MM.1S (cell line): ENCODE data around the gene PM20D2.

Experiments
- DNase-seq: peaks from one replicate; pipeline ENCODE4 v3.0.0-alpha.2; 2015
- H2AFZ ChIP-seq: fragments of 300-600 bp; sonication (generic); 2 replicates; pipeline ENCODE4 v1.6.0; 2016; ENCODE audit warnings: antibody characterized with exemption, low read length
- H3F3A ChIP-seq: fragments of 300-600 bp; sonication (generic); 2 replicates; pipeline ENCODE4 v1.6.1; 2016; ENCODE audit warnings: mild to moderate bottlenecking, antibody characterized with exemption, low read length, moderate library complexity, mixed read lengths; ENCODE audit not compliant: insufficient read depth
- H3K27ac ChIP-seq: fragments of 300-600 bp; sonication (generic); 2 replicates; pipeline ENCODE4 v1.5.1; 2016; ENCODE audit warnings: mild to moderate bottlenecking, low read length
- H3K27me3 ChIP-seq: fragments of 300-600 bp; sonication (generic); replicated peaks from 2 replicates; pipeline ENCODE4 v1.6.0; 2016; ENCODE audit warnings: low read length; ENCODE audit not compliant: insufficient read depth
- H3K36me3 ChIP-seq: fragments of 300-600 bp; sonication (generic); replicated peaks from 2 replicates; pipeline ENCODE4 v1.6.1; 2016; ENCODE audit warnings: mild to moderate bottlenecking, low read length, mixed read lengths; ENCODE audit not compliant: insufficient read depth
- H3K4me1 ChIP-seq: fragments of 300-600 bp; sonication (generic); 2 replicates; pipeline ENCODE4 v1.6.1; 2016; ENCODE audit warnings: low read length, mixed read lengths
- H3K4me2 ChIP-seq: fragments of 300-600 bp; sonication (generic); 2 replicates; pipeline ENCODE4 v1.6.0; 2016; ENCODE audit warnings: low read depth, low read length
- H3K4me3 ChIP-seq: fragments of 300-600 bp; sonication (generic); 2 replicates; pipeline ENCODE4 v1.5.1; 2016; ENCODE audit warnings: low read length, mixed read lengths
- H3K79me2 ChIP-seq: fragments of 300-600 bp; sonication (generic); 2 replicates; pipeline ENCODE4 v1.6.1; 2016; ENCODE audit warnings: mixed run types, low read length, mixed read lengths
- H3K9ac ChIP-seq: fragments of 300-600 bp; sonication (generic); 2 replicates; pipeline ENCODE4 v1.6.1; 2016; ENCODE audit warnings: low read length, mixed read lengths
- H3K9me2 ChIP-seq: fragments of 300-600 bp; sonication (generic); replicated peaks from 2 replicates; pipeline ENCODE4 v1.6.1; 2016; ENCODE audit warnings: mild to moderate bottlenecking, low read length, mixed read lengths; ENCODE audit not compliant: insufficient read depth
- H3K9me3 ChIP-seq: fragments of 300-600 bp; sonication (generic); replicated peaks from 2 replicates; pipeline ENCODE4 v1.6.1; 2016; ENCODE audit warnings: mild to moderate bottlenecking, low read length, mixed read lengths; ENCODE audit not compliant: insufficient read depth
- H4K20me1 ChIP-seq: fragments of 300-600 bp; sonication (generic); 2 replicates; pipeline ENCODE4 v1.6.1; 2016; ENCODE audit warnings: mild to moderate bottlenecking, low read length, moderate library complexity, mixed read lengths; ENCODE audit not compliant: insufficient read depth
- CTCF ChIP-seq: fragments of 300-600 bp; sonication (generic); IDR thresholded peaks from 2 replicates; pipeline ENCODE4 v1.5.1; 2016; ENCODE audit warnings: antibody characterized with exemption, low read length, mixed read lengths
- EZH2 ChIP-seq: fragments of 300-600 bp; sonication (generic); optimal IDR thresholded peaks from 2 replicates; pipeline ENCODE3; 2017; ENCODE audit warnings: low read depth, mild to moderate bottlenecking, antibody characterized with exemption, low read length, mixed read lengths
- EZH2phosphoT487 ChIP-seq: fragments of 300-600 bp; sonication (generic); IDR thresholded peaks from 2 replicates; pipeline ENCODE4 v1.6.1; 2018; ENCODE audit warnings: antibody characterized with exemption, low read length

The PM20D2 gene

GRCh38 chr6:89110284-89110683, 35.6 kb upstream of the PM20D2 start:
- no peak overlapping the region for H3K27ac ChIP-seq
- no peaks in the 10 kb centered on the region for H3K27me3 ChIP-seq
- DNase-seq: no peak
- H3K9me2 ChIP-seq: no peaks in the 10 kb centered on the region
- TF ChIP-seq CTCF (no peak), EZH2 (no peak), EZH2phosphoT487 (no peak)
- H3K4me3 ChIP-seq: no peak overlapping the region
- no peaks in the 10 kb centered on the region for H3F3A ChIP-seq
- no peaks in the 10 kb centered on the region for H3K79me2 ChIP-seq
- no peaks in the 10 kb centered on the region for H4K20me1 ChIP-seq
- no peak overlapping the region for H3K4me2 ChIP-seq
- H3K4me1 ChIP-seq: no peaks in the 10 kb centered on the region
- H2AFZ ChIP-seq: no peak overlapping the region
- no peaks in the 10 kb centered on the region for H3K36me3 ChIP-seq
- H3K9ac ChIP-seq: no peak overlapping the region
- no peaks in the 10 kb centered on the region for H3K9me3 ChIP-seq

- Histone ChIP-seq H3K9me3 (no peaks in the 10 kb centered on the region), H3K27ac (no peak overlapping the region), H2AFZ (no peak overlapping the region), H3F3A (no peaks in the 10 kb centered on the region), H3K9me2 (no peaks in the 10 kb centered on the region), H3K4me2 (no peak overlapping the region), H3K4me3 (no peak overlapping the region), H3K9ac (no peak overlapping the region), H3K4me1 (no peaks in the 10 kb centered on the region), H4K20me1 (no peaks in the 10 kb centered on the region), H3K36me3 (no peaks in the 10 kb centered on the region), H3K27me3 (no peaks in the 10 kb centered on the region), H3K79me2 (no peaks in the 10 kb centered on the region)
- DNase-seq: no peak
- TF ChIP-seq EZH2phosphoT487 (no peak), EZH2 (no peak), CTCF (no peak)
Measured at GRCh38 chr6:89111933-89112332, 33.9 kb upstream of the PM20D2 start.

GRCh38 chr6:89116702-89117101, 29.2 kb upstream of the PM20D2 start:
- Histone ChIP-seq H2AFZ (peak overlapping the region; percentile 82), H4K20me1 (no peaks in the 10 kb centered on the region), H3K4me1 (peaks cover 6% of the 10 kb centered on the region), H3K27ac (no peak overlapping the region), H3K4me2 (peak overlapping the region; percentile 64), H3K9me2 (no peaks in the 10 kb centered on the region), H3K9me3 (no peaks in the 10 kb centered on the region), H3K27me3 (no peaks in the 10 kb centered on the region), H3F3A (0 out of 2 replicates have a peak, but pooled peaks cover 6% of the 10 kb centered on the region), H3K4me3 (peak overlapping the region; percentile 74; the same call in 1 of the 2 replicates), H3K9ac (no peak overlapping the region), H3K79me2 (no peaks in the 10 kb centered on the region), H3K36me3 (no peaks in the 10 kb centered on the region)
- no peak for DNase-seq
- TF ChIP-seq EZH2 (no peak), CTCF (no peak), EZH2phosphoT487 (no peak)
